ENCODE data around the gene CKAP2L. TPM values are rescaled to one million over a fixed set of nuclear protein-coding genes. Genes with fewer than 3 reads are reported as not detected.

Gene CKAP2L
- total and polyA plus RNA-seq, 2 donors (not counting 3 experiments of a cell fraction or from before 2014, with no cell fraction given), result 3.4 to 30.7 TPM

DNA sequence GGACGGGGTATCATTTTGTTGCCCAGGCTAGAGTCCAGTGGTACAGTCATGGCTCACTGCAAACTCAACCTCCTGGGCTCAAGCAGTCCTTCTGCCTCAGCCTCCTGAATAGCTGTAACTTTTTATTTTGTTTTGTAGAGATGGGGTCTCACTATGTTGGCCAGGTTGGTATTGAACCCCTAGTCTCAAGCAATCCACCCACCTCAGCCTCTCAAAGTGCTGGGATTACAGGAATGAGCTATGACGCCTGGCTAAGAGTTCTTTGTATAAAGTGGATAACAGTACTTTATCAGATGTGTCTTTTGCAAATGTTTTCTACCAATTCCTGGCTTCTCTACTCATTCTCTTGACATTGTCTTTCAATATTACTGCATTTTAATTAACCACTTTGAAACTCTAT lies 60.7 kb downstream of the CKAP2L start:
- Histone ChIP-seq H3K4me3 (replicated peaks in 1 of 3; ENCODE audit: insufficient read depth in 1 of 3, low read depth in 1 of 3, low read length in 3 of 3) (no peak overlapping the region), H3K27me3 (ENCODE audit: control insufficient read depth in 2 of 2, insufficient read depth in 2 of 2, low read length in 2 of 2) (peaks cover 0 to 2% of the 10 kb centered on the region in 2 experiments), H3K9me3 (replicated peaks; ENCODE audit: control insufficient read depth, insufficient read depth, low read length) (no peaks in the 10 kb centered on the region), H3K27ac (ENCODE audit: insufficient read depth, low read depth, low read length) (no peak overlapping the region), H3K36me3 (ENCODE audit: control insufficient read depth in 2 of 2, extremely low read depth in 1 of 2, insufficient read depth in 2 of 2, low read length in 2 of 2) (no peaks in the 10 kb centered on the region), H3K79me2 (ENCODE audit: control insufficient read depth, insufficient read depth, low read length) (no peaks in the 10 kb centered on the region), H3K9ac (replicated peaks; ENCODE audit: extremely low read depth, insufficient read depth, low read length) (no peak overlapping the region), H4K20me1 (replicated peaks; ENCODE audit: control insufficient read depth, extremely low read depth, insufficient read depth, low read length) (no peaks in the 10 kb centered on the region), H3K4me2 (ENCODE audit: insufficient read depth, low read length) (no peak overlapping the region), H2AFZ (ENCODE audit: low read depth, low read length) (no peak overlapping the region), H3K4me1 (ENCODE audit: control insufficient read depth, extremely low read depth, insufficient read depth, low read length) (peaks cover 6% of the 10 kb centered on the region), H3K9me1 (replicated peaks; ENCODE audit: control insufficient read depth, extremely low read depth, insufficient read depth, low read length) (no peaks in the 10 kb centered on the region)
- POLR2A ChIA-PET, result no interaction called here
- BruUV-seq (replicated peaks), result no TSS peak
- no peak for DNase-seq (ENCODE audit: low read depth, low spot score)
- CTCF ChIA-PET, result no interaction called here
- dilution Hi-C loops (cut with MboI; ENCODE audit: extremely low pct_ligation_motif_present, low sequenced_read_pairs), result no loop called here
- intact Hi-C loops (cut with micrococcal nuclease), result no loop called here
- TF ChIP-seq FOS (IDR thresholded peaks at IDR 0.05; ENCODE audit: borderline replicate concordance, insufficient read depth, low read length) (no peak), POLR2AphosphoS5 (IDR thresholded peaks at IDR 0.05; ENCODE audit: insufficient read depth, low read depth, low read length) (no peak), CTCF (IDR thresholded peaks at IDR 0.05; ENCODE audit: extremely low read depth in 1 of 2, insufficient read depth in 1 of 2, low read depth in 1 of 2, low read length in 2 of 2) (no peak), EZH2 (IDR thresholded peaks at IDR 0.05; ENCODE audit: borderline replicate concordance, low read depth, low read length, severe bottlenecking) (no peak), MYC (IDR thresholded peaks at IDR 0.05; ENCODE audit: low read depth, low read length) (no peak), POLR2A (IDR thresholded peaks at IDR 0.05; ENCODE audit: low read depth, low read length) (no peak), GATA2 (IDR thresholded peaks at IDR 0.05; ENCODE audit: insufficient read depth, insufficient read length, low read depth, low read length) (no peak), JUN (IDR thresholded peaks at IDR 0.05; ENCODE audit: borderline replicate concordance, insufficient read depth, insufficient read length, low read depth) (no peak)
- TF ChIP-seq, protein P1, sequence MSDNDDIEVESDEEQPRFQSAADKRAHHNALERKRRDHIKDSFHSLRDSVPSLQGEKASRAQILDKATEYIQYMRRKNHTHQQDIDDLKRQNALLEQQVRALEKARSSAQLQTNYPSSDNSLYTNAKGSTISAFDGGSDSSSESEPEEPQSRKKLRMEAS (IDR thresholded peaks at IDR 0.05; ENCODE audit: insufficient read depth, insufficient read length), result no peak
- no peak for FAIRE-seq

All from endothelial cell of umbilical vein (primary cell).